ENCODE measurements around the gene NFATC2. TPM values are rescaled to one million over a fixed set of nuclear protein-coding genes. Genes with fewer than 3 reads are reported as not detected.

Gene NFATC2
- total and polyA plus RNA-seq, 8 donors: 5.3 to 12.3 (median 8.5) TPM

GRCh38 chr20:51469046-51469445 is 73.5 kb downstream of the NFATC2 start:
- no peaks in the 10 kb centered on the region for H3K4me1 ChIP-seq
- H3K27me3 ChIP-seq: no peaks in the 10 kb centered on the region
- no peak for ATAC-seq
- H3K9me3 ChIP-seq: no peaks in the 10 kb centered on the region
- no peak overlapping the region for H3K27ac ChIP-seq
- intact Hi-C loops (cut with DNase I): no loop called here
- DNase-seq: no peak
- no peaks in the 10 kb centered on the region for H3K36me3 ChIP-seq
- no peak overlapping the region for H3K4me3 ChIP-seq
- no peak for TF ChIP-seq CTCF (IDR thresholded peaks at IDR 0.05)

- Histone ChIP-seq H3K27me3 (no peaks in the 10 kb centered on the region), H3K4me3 (no peak overlapping the region), H3K27ac (no peak overlapping the region), H3K4me1 (no peaks in the 10 kb centered on the region), H3K9me3 (no peaks in the 10 kb centered on the region), H3K36me3 (no peaks in the 10 kb centered on the region)
- intact Hi-C loops (cut with DNase I): no loop called here
- DNase-seq: no peak
- no peak for ATAC-seq
- TF ChIP-seq CTCF (IDR thresholded peaks at IDR 0.05): no peak
These were observed 73.9 kb downstream of the NFATC2 start for GRCh38 chr20:51468636-51469035.

- ATAC-seq (no peak), DNase-seq (no peak)
- Histone ChIP-seq H3K27ac (no peak overlapping the region), H3K36me3 (no peaks in the 10 kb centered on the region), H3K9me3 (no peaks in the 10 kb centered on the region), H3K4me3 (no peak overlapping the region), H3K4me1 (no peaks in the 10 kb centered on the region), H3K27me3 (no peaks in the 10 kb centered on the region)
- intact Hi-C loops (cut with DNase I): no loop called here
- TF ChIP-seq CTCF (IDR thresholded peaks at IDR 0.05): no peak
These were observed 74.4 kb downstream of the NFATC2 start for GRCh38 chr20:51467956-51468626.

GRCh38 chr20:51463998-51464397 is 78.5 kb downstream of the NFATC2 start:
- Histone ChIP-seq H3K4me3 (no peak overlapping the region), H3K4me1 (no peaks in the 10 kb centered on the region), H3K9me3 (no peaks in the 10 kb centered on the region), H3K36me3 (no peaks in the 10 kb centered on the region), H3K27ac (no peak overlapping the region), H3K27me3 (no peaks in the 10 kb centered on the region)
- intact Hi-C loops (cut with DNase I): no loop called here
- no peak for TF ChIP-seq CTCF (IDR thresholded peaks at IDR 0.05)
- DNase-seq (no peak), ATAC-seq (no peak)

GRCh38 chr20:51463560-51463959 is 79.0 kb downstream of the NFATC2 start:
- Histone ChIP-seq H3K36me3 (no peaks in the 10 kb centered on the region), H3K4me1 (no peaks in the 10 kb centered on the region), H3K4me3 (no peak overlapping the region), H3K9me3 (no peaks in the 10 kb centered on the region), H3K27ac (no peak overlapping the region), H3K27me3 (no peaks in the 10 kb centered on the region)
- no peak for DNase-seq
- intact Hi-C loops (cut with DNase I): no loop called here
- no peak for ATAC-seq
- TF ChIP-seq CTCF (IDR thresholded peaks at IDR 0.05): no peak

All from left lung (tissue), 10 donors.